GM19395 (cell line): ENCODE data around the gene RNPS1.
"Not testable (repeated sequence)": the region's sequence is repeated elsewhere in the genome, so short reads cannot be mapped to it uniquely, and the experiment has no call there.

Source experiments
- ATAC-seq: cut with Tn5 transposase; IDR thresholded peaks from one replicate; pipeline ENCODE4 v1.9.1; 2021; ENCODE audit warnings: mild to moderate bottlenecking, moderate library complexity; ENCODE audit not compliant: unreplicated experiment

RNPS1 gene

GRCh38 chr16:2258530-2258929 lies 9.4 kb downstream of the RNPS1 start:
- ATAC-seq = not testable (repeated sequence)

- no peak for ATAC-seq
These were observed 10.2 kb downstream of the RNPS1 start for GRCh38 chr16:2257726-2258125.

GRCh38 chr16:2256531-2257140 lies 11.3 kb downstream of the RNPS1 start:
- no peak for ATAC-seq

GRCh38 chr16:2253293-2253692 lies 14.6 kb downstream of the RNPS1 start:
- no peak for ATAC-seq

- ATAC-seq = no peak
These were observed 15.1 kb downstream of the RNPS1 start for GRCh38 chr16:2252806-2253148.

GRCh38 chr16:2251296-2252111 lies 16.4 kb downstream of the RNPS1 start, which contains the start of gene ECI1:
TSS of gene ECI1 (minus strand) at chr16:2251587. CDS start at chr16:2251566, 21 bp downstream.
- peak; percentile 86 for ATAC-seq

- peak; percentile 19 for ATAC-seq
These were observed 17.2 kb downstream of the RNPS1 start for GRCh38 chr16:2250652-2251295.

GRCh38 chr16:2246301-2246885 lies 21.5 kb downstream of the RNPS1 start:
- ATAC-seq = no peak

GRCh38 chr16:2244926-2245795 lies 22.8 kb downstream of the RNPS1 start:
- ATAC-seq = no peak

GRCh38 chr16:2244301-2244700 lies 23.6 kb downstream of the RNPS1 start:
- no peak for ATAC-seq

GRCh38 chr16:2243781-2244180 lies 24.1 kb downstream of the RNPS1 start:
- ATAC-seq = no peak

GRCh38 chr16:2243031-2243528 lies 24.8 kb downstream of the RNPS1 start:
- no peak for ATAC-seq

GRCh38 chr16:2242598-2242997 lies 25.3 kb downstream of the RNPS1 start:
- ATAC-seq = no peak

GRCh38 chr16:2240331-2240730 lies 27.6 kb downstream of the RNPS1 start:
- ATAC-seq = not testable (repeated sequence)

- ATAC-seq = no peak
These were observed 28.9 kb downstream of the RNPS1 start for GRCh38 chr16:2238838-2239675.

GRCh38 chr16:2238150-2238837 lies 29.6 kb downstream of the RNPS1 start:
- no peak for ATAC-seq

GRCh38 chr16:2237493-2238149 lies 30.3 kb downstream of the RNPS1 start:
- ATAC-seq = no peak

GRCh38 chr16:2237102-2237482 lies 30.8 kb downstream of the RNPS1 start:
- no peak for ATAC-seq
